C1 segment of cervical spinal cord (tissue), 14 donors: Measurements from ENCODE around the gene SULT4A1.

Experiments used
- DNase-seq, 14 donors: peaks; one replicate each; lab custom pipeline; 2025; lab: John Stamatoyannopoulos, UW

SULT4A1 gene

GRCh38 chr22:43844560-43845545 lies 17.5 kb downstream of the SULT4A1 start:
- no peak for DNase-seq

GRCh38 chr22:43843783-43844530 lies 18.4 kb downstream of the SULT4A1 start:
- no peak for DNase-seq

- DNase-seq, result no peak
Measured at GRCh38 chr22:43841742-43842141, 20.6 kb downstream of the SULT4A1 start.

GRCh38 chr22:43840851-43841250 lies 21.5 kb downstream of the SULT4A1 start:
- DNase-seq, result no peak

- DNase-seq, result no peak
Measured at GRCh38 chr22:43840431-43840830, 21.9 kb downstream of the SULT4A1 start.

GRCh38 chr22:43839781-43840180 lies 22.5 kb downstream of the SULT4A1 start:
- no peak for DNase-seq

- DNase-seq, result no peak
Measured at GRCh38 chr22:43838571-43839307, 23.6 kb downstream of the SULT4A1 start.

GRCh38 chr22:43838161-43838560 lies 24.2 kb downstream of the SULT4A1 start:
- DNase-seq, result no peak

- DNase-seq, result no peak
Measured at GRCh38 chr22:43837666-43838065, 24.6 kb downstream of the SULT4A1 start.

GRCh38 chr22:43835736-43836135 lies 26.6 kb downstream of the SULT4A1 start:
- DNase-seq, result no peak

GRCh38 chr22:43835166-43835565 lies 27.1 kb downstream of the SULT4A1 start:
- no peak for DNase-seq

- DNase-seq, result no peak
Measured at GRCh38 chr22:43833286-43834240, 28.8 kb downstream of the SULT4A1 start.

- no peak for DNase-seq
Measured at GRCh38 chr22:43832393-43833265, 29.7 kb downstream of the SULT4A1 start.

- no peak for DNase-seq
Measured at GRCh38 chr22:43831561-43832392, 30.5 kb downstream of the SULT4A1 start.

- DNase-seq, result no peak
Measured at GRCh38 chr22:43830931-43831560, 31.3 kb downstream of the SULT4A1 start.

- peak in 1 of 14 donors; percentile 69 for DNase-seq
Measured at GRCh38 chr22:43829904-43830851, 32.1 kb downstream of the SULT4A1 start.
